Heart left ventricle (tissue), 16 donors: ENCODE measurements around the gene KRT3. TPM values are rescaled to one million over a fixed set of nuclear protein-coding genes. Genes with fewer than 3 reads are reported as not detected.

ENCODE experiments used
- ATAC-seq, 4 donors: fragments of 200-7000 bp; cut with Tn5 transposase; one replicate each; pipeline ENCODE4 v1.9.1; 2020 to 2022; ENCODE audit warnings: moderate library complexity in 4 of 4, mild to moderate bottlenecking in 3 of 4, moderate number of reproducible peaks in 1 of 4
- DNase-seq, 5 donors: peaks; one replicate each; pipeline ENCODE4 v3.0.0-alpha.2; 2020
- H3K27ac ChIP-seq, 12 donors: fragments of 200-600 bp; sonication (generic) in 4 of 12; one replicate each; pipeline versions ENCODE4 v1.5.0 to v1.8.0; 2016 to 2022; ENCODE audit warnings: mild to moderate bottlenecking in 2 of 12
- H3K27me3 ChIP-seq, 9 donors: fragments of 200-600 bp; sonication (generic) in 2 of 9; one replicate each; pipeline versions ENCODE4 v1.5.1 to v1.8.0; 2016 to 2022; ENCODE audit warnings: mild to moderate bottlenecking in 3 of 9
- H3K36me3 ChIP-seq, 9 donors: fragments of 200-600 bp; sonication (generic) in 2 of 9; one replicate each; pipeline versions ENCODE4 v1.5.0 to v1.8.0; 2018 to 2022; ENCODE audit warnings: mild to moderate bottlenecking in 2 of 9
- H3K4me1 ChIP-seq, 12 donors: fragments of 200-600 bp; sonication (generic) in 4 of 12; one replicate each; pipeline versions ENCODE4 v1.5.0 to v1.8.0; 2016 to 2022; ENCODE audit warnings: mild to moderate bottlenecking in 3 of 12
- H3K4me3 ChIP-seq, 12 donors: fragments of 200-600 bp; sonication (generic) in 4 of 12; one replicate each; pipeline versions ENCODE4 v1.5.0 to v1.8.0; 2017 to 2022; ENCODE audit warnings: mild to moderate bottlenecking in 9 of 12, moderate library complexity in 4 of 12
- H3K9me3 ChIP-seq, 12 donors: fragments of 200-600 bp; sonication (generic) in 4 of 12; one replicate each; pipeline versions ENCODE4 v1.5.0 to v1.8.0; 2016 to 2022; ENCODE audit warnings: mild to moderate bottlenecking in 1 of 12
- POLR2A ChIP-seq, 2 donors: fragments of 450-650 bp; IDR thresholded peaks; one replicate each; pipeline ENCODE4 v1.6.1; 2017; ENCODE audit warnings: antibody characterized with exemption in 2 of 2, mild to moderate bottlenecking in 2 of 2, moderate library complexity in 2 of 2
- WGBS, 4 donors: extraction: QIAGEN DNeasy Blood & Tissue Kit in 2 of 4; methylation state at CpG; one replicate each; pipeline versions ENCODE4 v1.1.5 to v1.1.7; 2013 to 2018; 5-methylcytosine and 5-hydroxymethylcytosine counted together
- intact Hi-C, 10 donors: fragments of 100-400 bp; cut with DNase I; formaldehyde crosslinking; loops; one replicate each; pipeline versions ENCODE4 v1.11.1 to v1.14.2; 2022
- polyA plus RNA-seq, 2 donors: library from polyadenylated mRNA; stranded (reverse); fragments of 200-250 nt; gene quantifications; one replicate each; pipeline ENCODE4 v1.2.3, GENCODE V29; 2013
- total RNA-seq, 9 donors: library from RNA; depleted of rRNA in 2 of 9; stranded (reverse); fragments of >200 nt in 2 of 9; fragmentation: NEBNext Ultra II Directional in 3 of 9; extraction: Animal tissue kit (Norgen Biotek cat#: 25700) in 3 of 9; gene quantifications; one replicate each; pipeline versions ENCODE4 v1.1.0 to v1.2.4, GENCODE V29; 2016 to 2023
- TF ChIP-seq, protein P1 (sequence below), 12 donors: fragments of 200-600 bp; sonication (generic) in 4 of 12; IDR thresholded peaks; one replicate each; pipeline versions ENCODE4 v1.5.0 to v1.8.0; 2018 to 2022; ENCODE audit warnings: antibody characterized with exemption in 12 of 12, mild to moderate bottlenecking in 5 of 12
- donor health status: ischemic (EF 13 %, LVEDD 7.1; RV severe dilation, severe dysfunction).
- donor health status: healthy with polysubstance abuse.
- donor health status: DM: no; HTN: yes; CAD: no.
- donor health status: DM: no; HTN: no; CAD: no.
- donor health status: ischemic (EF 25% LVEDD 6.9; RV normal size, moderate dysfunction).
- donor health status: ischemic (EF 25% LVEDD 5.7; RV mildly dilated, moderate dysfunction).
- donor health status: healthy.
- donor health status: DM: yes; HTN: yes; CAD: no.
- donor health status: ischemic (EF 35%, LVEDD 5.7; RV mildly dilated, moderate dysfunction).
- donor health status: nonischemic (EF 11% LVEDD 7.7; RV severe dilation, severe dysfunction).
- donor health status: DM: yes; HTN: yes; CAD: no.
- donor health status: PGD.
- donor health status: ischemic (EF 29% LVEDD 5.4; RV normal size, mild dysfunction).
- donor health status: nonischemic (EF 23%, LVEDD 6.1; RV moderate dilation, normal function).

Gene KRT3
- total and polyA plus RNA-seq, 11 donors: not detected

DNA sequence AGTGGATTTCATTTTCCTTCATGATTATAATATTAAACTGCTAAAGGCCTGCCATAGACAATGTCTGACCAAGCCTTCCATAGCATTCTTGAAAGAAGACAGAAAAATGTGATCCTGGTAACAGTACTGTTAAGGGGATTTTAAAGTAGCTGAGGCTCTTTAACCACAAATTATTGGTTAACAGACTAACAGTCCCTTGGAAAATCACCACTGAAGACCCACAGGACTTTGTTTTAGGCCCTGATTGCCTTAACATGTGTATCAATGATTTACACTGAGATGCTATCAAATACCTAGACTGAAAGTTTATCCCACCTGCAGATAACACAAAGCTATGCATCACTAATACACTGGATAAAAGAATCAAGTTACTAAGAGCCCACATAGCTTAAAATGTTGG is 32.2 kb upstream of the KRT3 start:
- ATAC-seq (no peak), DNase-seq (no peak)
- Histone ChIP-seq H3K4me3 (no peak overlapping the region), H3K27ac (no peak overlapping the region), H3K4me1 (no peaks in the 10 kb centered on the region), H3K27me3 (peaks cover 0 to 2% (median 0%) of the 10 kb centered on the region in 9 donors), H3K36me3 (no peaks in the 10 kb centered on the region), H3K9me3 (no peaks in the 10 kb centered on the region)
- TF ChIP-seq, protein P1, sequence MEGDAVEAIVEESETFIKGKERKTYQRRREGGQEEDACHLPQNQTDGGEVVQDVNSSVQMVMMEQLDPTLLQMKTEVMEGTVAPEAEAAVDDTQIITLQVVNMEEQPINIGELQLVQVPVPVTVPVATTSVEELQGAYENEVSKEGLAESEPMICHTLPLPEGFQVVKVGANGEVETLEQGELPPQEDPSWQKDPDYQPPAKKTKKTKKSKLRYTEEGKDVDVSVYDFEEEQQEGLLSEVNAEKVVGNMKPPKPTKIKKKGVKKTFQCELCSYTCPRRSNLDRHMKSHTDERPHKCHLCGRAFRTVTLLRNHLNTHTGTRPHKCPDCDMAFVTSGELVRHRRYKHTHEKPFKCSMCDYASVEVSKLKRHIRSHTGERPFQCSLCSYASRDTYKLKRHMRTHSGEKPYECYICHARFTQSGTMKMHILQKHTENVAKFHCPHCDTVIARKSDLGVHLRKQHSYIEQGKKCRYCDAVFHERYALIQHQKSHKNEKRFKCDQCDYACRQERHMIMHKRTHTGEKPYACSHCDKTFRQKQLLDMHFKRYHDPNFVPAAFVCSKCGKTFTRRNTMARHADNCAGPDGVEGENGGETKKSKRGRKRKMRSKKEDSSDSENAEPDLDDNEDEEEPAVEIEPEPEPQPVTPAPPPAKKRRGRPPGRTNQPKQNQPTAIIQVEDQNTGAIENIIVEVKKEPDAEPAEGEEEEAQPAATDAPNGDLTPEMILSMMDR (IDR thresholded peaks at IDR 0.05): no peak
- no peak for TF ChIP-seq POLR2A (IDR thresholded peaks at IDR 0.05)
- intact Hi-C loops: no loop called here

DNA sequence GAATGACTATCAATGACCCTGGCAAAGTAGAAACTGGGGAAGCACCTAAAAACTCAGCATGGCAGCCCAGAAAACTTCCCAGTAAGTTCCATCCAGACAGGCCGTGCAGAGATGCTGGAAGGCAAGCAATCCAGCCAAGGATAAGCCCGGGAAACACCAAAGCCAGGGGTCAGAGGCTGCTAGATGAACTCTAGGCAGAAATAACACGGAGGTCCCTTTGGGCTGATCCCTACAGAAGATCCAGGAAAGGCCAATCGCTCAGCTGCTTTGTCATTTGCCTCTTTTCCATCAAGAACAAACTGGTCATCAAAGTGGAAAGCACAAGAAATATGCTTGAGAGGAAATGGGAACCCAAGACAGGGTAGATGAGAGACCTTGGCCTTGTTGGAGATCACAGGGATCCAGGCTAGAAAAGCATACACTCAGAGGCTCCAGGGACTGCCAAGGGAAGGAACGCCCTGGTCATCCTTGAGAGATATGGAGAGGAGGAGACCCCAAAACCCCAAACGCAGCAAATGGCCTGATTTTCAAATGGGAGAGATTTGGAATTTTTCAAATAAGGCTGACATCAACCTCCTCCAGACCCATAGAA is 31.7 kb upstream of the KRT3 start:
- H3K4me3 ChIP-seq: no peak overlapping the region
- intact Hi-C loops: no loop called here
- WGBS, 4 donors: 77 to 84% (median 80%) methylated on average over 6 of the region's 6 CpGs
- ATAC-seq (no peak), DNase-seq (no peak)
- no peak overlapping the region for H3K27ac ChIP-seq
- TF ChIP-seq POLR2A (IDR thresholded peaks at IDR 0.05): no peak
- TF ChIP-seq, protein P1 (IDR thresholded peaks at IDR 0.05): no peak
- peaks cover 0 to 2% (median 0%) of the 10 kb centered on the region in 9 donors for H3K27me3 ChIP-seq
- H3K4me1 ChIP-seq: no peaks in the 10 kb centered on the region
- no peaks in the 10 kb centered on the region for H3K36me3 ChIP-seq
- H3K9me3 ChIP-seq: no peaks in the 10 kb centered on the region

DNA sequence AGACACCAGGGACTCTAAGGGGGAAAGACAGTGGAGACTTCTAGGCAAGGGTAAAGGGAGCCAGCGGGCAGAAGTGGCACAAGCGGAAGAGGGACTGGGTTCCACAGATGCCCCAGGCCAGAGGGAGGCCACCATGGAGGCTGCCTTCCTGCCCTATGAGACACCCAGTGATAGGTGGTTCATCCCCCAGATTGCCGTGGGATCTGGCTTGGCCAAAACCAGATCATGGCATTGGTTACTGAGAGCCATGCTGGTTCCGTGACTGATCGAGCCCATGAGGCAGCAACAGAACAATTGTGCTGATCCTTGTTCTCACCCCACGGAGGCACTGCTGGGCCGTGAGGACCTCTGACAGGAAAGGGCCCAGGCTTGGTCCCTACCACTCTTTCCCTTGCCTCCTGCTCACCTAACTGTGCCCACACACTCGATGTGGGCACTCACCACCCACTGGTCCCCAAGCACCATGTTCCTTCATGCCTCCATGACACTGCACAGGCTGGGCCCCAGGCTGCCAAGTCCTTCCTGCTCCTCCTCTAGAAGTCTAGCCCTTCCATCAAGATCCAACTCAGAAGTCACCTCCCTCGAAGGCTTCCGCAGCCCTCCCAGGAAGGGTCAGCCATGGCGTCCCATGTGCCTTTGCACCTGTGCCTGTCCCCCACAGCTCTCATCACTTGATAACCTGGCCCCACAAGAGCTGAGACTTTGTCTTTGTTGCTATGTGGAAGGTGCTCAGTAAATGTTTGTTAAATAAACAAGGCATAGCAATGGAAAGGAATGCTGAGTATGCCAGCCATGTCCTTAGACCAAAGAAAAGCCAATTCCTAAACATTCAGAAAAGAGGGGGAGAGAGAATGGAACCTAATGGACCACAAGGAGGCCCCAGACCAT is 30.9 kb upstream of the KRT3 start:
- H3K27ac ChIP-seq: no peak overlapping the region
- TF ChIP-seq POLR2A (IDR thresholded peaks at IDR 0.05): no peak
- TF ChIP-seq, protein P1 (IDR thresholded peaks at IDR 0.05): no peak
- WGBS, 4 donors: 91 to 95% (median 92%) methylated on average over 10 to 11 of the region's 11 CpGs
- no peaks in the 10 kb centered on the region for H3K4me1 ChIP-seq
- H3K4me3 ChIP-seq: no peak overlapping the region
- no peaks in the 10 kb centered on the region for H3K36me3 ChIP-seq
- ATAC-seq (no peak), DNase-seq (no peak)
- H3K27me3 ChIP-seq: peaks cover 0 to 2% (median 0%) of the 10 kb centered on the region in 9 donors
- intact Hi-C loops: no loop called here
- H3K9me3 ChIP-seq: no peaks in the 10 kb centered on the region

GRCh38 chr12:52825961-52826360 is 30.0 kb upstream of the KRT3 start:
- peaks cover 0 to 2% (median 0%) of the 10 kb centered on the region in 9 donors for H3K27me3 ChIP-seq
- 64 to 74% (median 68%) methylated on average over 4 of the region's 4 CpGs for WGBS, 4 donors
- intact Hi-C loops: no loop called here
- no peak for ATAC-seq
- no peaks in the 10 kb centered on the region for H3K9me3 ChIP-seq
- no peak for DNase-seq
- H3K4me3 ChIP-seq: no peak overlapping the region
- H3K36me3 ChIP-seq: no peaks in the 10 kb centered on the region
- no peaks in the 10 kb centered on the region for H3K4me1 ChIP-seq
- TF ChIP-seq, protein P1 (IDR thresholded peaks at IDR 0.05): no peak
- TF ChIP-seq POLR2A (IDR thresholded peaks at IDR 0.05): no peak
- no peak overlapping the region for H3K27ac ChIP-seq
